Thyroid gland (tissue), 4 donors: ENCODE results near the gene VSTM5.

Source experiments
- POLR2A ChIP-seq, 2 donors: fragments of 450-650 bp; IDR thresholded peaks; one replicate each; pipeline ENCODE4 v1.6.1; 2017; ENCODE audit warnings: antibody characterized with exemption in 2 of 2, mild to moderate bottlenecking in 2 of 2, moderate library complexity in 1 of 2
- TF ChIP-seq, protein P1 (sequence below), 6 experiments: fragments of 200-600 bp in 3 of 6; fragments of 450-650 bp in 3 of 6; sonication (generic) in 3 of 6; IDR thresholded peaks; one replicate each; pipeline ENCODE4 v1.5.1; 2016 to 2019; ENCODE audit warnings: antibody characterized with exemption in 6 of 6, mild to moderate bottlenecking in 2 of 6, inconsistent platforms in 1 of 6, moderate library complexity in 1 of 6

GRCh38 chr11:93842461-93842860, 8.0 kb downstream of the VSTM5 start:
- TF ChIP-seq, protein P1, sequence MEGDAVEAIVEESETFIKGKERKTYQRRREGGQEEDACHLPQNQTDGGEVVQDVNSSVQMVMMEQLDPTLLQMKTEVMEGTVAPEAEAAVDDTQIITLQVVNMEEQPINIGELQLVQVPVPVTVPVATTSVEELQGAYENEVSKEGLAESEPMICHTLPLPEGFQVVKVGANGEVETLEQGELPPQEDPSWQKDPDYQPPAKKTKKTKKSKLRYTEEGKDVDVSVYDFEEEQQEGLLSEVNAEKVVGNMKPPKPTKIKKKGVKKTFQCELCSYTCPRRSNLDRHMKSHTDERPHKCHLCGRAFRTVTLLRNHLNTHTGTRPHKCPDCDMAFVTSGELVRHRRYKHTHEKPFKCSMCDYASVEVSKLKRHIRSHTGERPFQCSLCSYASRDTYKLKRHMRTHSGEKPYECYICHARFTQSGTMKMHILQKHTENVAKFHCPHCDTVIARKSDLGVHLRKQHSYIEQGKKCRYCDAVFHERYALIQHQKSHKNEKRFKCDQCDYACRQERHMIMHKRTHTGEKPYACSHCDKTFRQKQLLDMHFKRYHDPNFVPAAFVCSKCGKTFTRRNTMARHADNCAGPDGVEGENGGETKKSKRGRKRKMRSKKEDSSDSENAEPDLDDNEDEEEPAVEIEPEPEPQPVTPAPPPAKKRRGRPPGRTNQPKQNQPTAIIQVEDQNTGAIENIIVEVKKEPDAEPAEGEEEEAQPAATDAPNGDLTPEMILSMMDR (IDR thresholded peaks at IDR 0.05) = no peak
- TF ChIP-seq POLR2A (IDR thresholded peaks at IDR 0.05) = no peak
